Lower leg skin (tissue), 4 donors: ENCODE results near the gene RAB38. TPM values are rescaled to one million over a fixed set of nuclear protein-coding genes. Genes with fewer than 3 reads are reported as not detected.

Experiments
- DNase-seq, 2 donors: peaks; one replicate each; pipeline ENCODE4 v3.0.0-alpha.2; 2019; ENCODE audit warnings: low spot score in 2 of 2
- H3K4me3 ChIP-seq: fragments of 200-600 bp; sonication (generic); 2 replicates; pipeline ENCODE4 v1.5.1; 2017; ENCODE audit warnings: mild to moderate bottlenecking, low read depth; ENCODE audit not compliant: poor library complexity, severe bottlenecking
- CTCF ChIP-seq, 3 donors: fragments of 450-650 bp; IDR thresholded peaks; one replicate each; pipeline ENCODE4 v1.5.1; 2016; ENCODE audit warnings: antibody characterized with exemption in 3 of 3, mild to moderate bottlenecking in 3 of 3, moderate library complexity in 2 of 3
- POLR2A ChIP-seq, 2 donors: fragments of 450-650 bp; IDR thresholded peaks; one replicate each; pipeline ENCODE4 v1.6.1; 2016 to 2017; ENCODE audit warnings: antibody characterized with exemption in 2 of 2, mild to moderate bottlenecking in 1 of 2, moderate library complexity in 1 of 2
- WGBS, 2 donors: methylation state at CpG; one replicate each; pipeline ENCODE4 v1.1.5; 2018; 5-methylcytosine and 5-hydroxymethylcytosine counted together
- intact Hi-C: fragments of 100-400 bp; cut with DNase I; formaldehyde crosslinking; loops from one replicate; pipeline ENCODE4 v1.15.0; 2023; ENCODE audit warnings: low total_unique reads
- total RNA-seq, 4 donors: library from RNA; depleted of rRNA; stranded (reverse); fragments of >200 nt; gene quantifications; one replicate each; pipeline ENCODE4 v1.1.0, GENCODE V29; 2016

Gene RAB38
- total RNA-seq, 4 donors from 2014 or later: 26.9 to 87.3 (median 69.6) TPM

GRCh38 chr11:88115828-88116755 lies 59.2 kb downstream of the RAB38 start:
- 94 to 97% methylated on average over 6 of the region's 6 CpGs for WGBS, 2 donors
- no peak for DNase-seq
- intact Hi-C loops: no loop called here
- no peak for TF ChIP-seq POLR2A (IDR thresholded peaks at IDR 0.05)
- no peak for TF ChIP-seq CTCF (IDR thresholded peaks at IDR 0.05)
- H3K4me3 ChIP-seq: no peak overlapping the region

- no peak overlapping the region for H3K4me3 ChIP-seq
- intact Hi-C loops: no loop called here
- 79 to 88% methylated on average over 1 of the region's 1 CpG for WGBS, 2 donors
- no peak for TF ChIP-seq CTCF (IDR thresholded peaks at IDR 0.05)
- no peak for TF ChIP-seq POLR2A (IDR thresholded peaks at IDR 0.05)
- DNase-seq: no peak
Measured at GRCh38 chr11:88114486-88115045, 60.7 kb downstream of the RAB38 start.

- 58 to 64% methylated on average over 5 of the region's 5 CpGs for WGBS, 2 donors
- intact Hi-C loops: no loop called here
- H3K4me3 ChIP-seq: no peak overlapping the region
- TF ChIP-seq CTCF (IDR thresholded peaks at IDR 0.05) (no peak), POLR2A (IDR thresholded peaks at IDR 0.05) (no peak)
- no peak for DNase-seq
Measured at GRCh38 chr11:88106666-88107065, 68.6 kb downstream of the RAB38 start.

- intact Hi-C loops: no loop called here
- no peak for TF ChIP-seq POLR2A (IDR thresholded peaks at IDR 0.05)
- TF ChIP-seq CTCF (IDR thresholded peaks at IDR 0.05): no peak
- DNase-seq: no peak
- 66 to 75% methylated on average over 2 of the region's 2 CpGs for WGBS, 2 donors
- no peak overlapping the region for H3K4me3 ChIP-seq
Measured at GRCh38 chr11:88105951-88106350, 69.3 kb downstream of the RAB38 start.

GRCh38 chr11:88105526-88105925 lies 69.7 kb downstream of the RAB38 start:
- TF ChIP-seq CTCF (IDR thresholded peaks at IDR 0.05) (no peak), POLR2A (IDR thresholded peaks at IDR 0.05) (no peak)
- H3K4me3 ChIP-seq: no peak overlapping the region
- intact Hi-C loops: no loop called here
- 70 to 71% methylated on average over 1 of the region's 1 CpG for WGBS, 2 donors
- DNase-seq: no peak
